Mucosa of stomach (tissue), 1 donor: ENCODE measurements around the gene CHST8.

Experiments used
- H3K27me3 ChIP-seq: one replicate; pipeline ENCODE4 v1.7.0; 2013; ENCODE audit warnings: mild to moderate bottlenecking, low read length; ENCODE audit not compliant: control insufficient read depth, insufficient read depth
- H3K36me3 ChIP-seq: one replicate; pipeline ENCODE4 v1.7.0; 2013; ENCODE audit warnings: low read length; ENCODE audit not compliant: control insufficient read depth, insufficient read depth
- H3K4me1 ChIP-seq: one replicate; pipeline ENCODE4 v1.7.0; 2013; ENCODE audit warnings: mild to moderate bottlenecking, low read length; ENCODE audit not compliant: control insufficient read depth, insufficient read depth
- H3K4me3 ChIP-seq: one replicate; pipeline ENCODE4 v1.7.0; 2013; ENCODE audit warnings: low read length
- H3K9ac ChIP-seq: one replicate; pipeline ENCODE4 v1.7.0; 2013; ENCODE audit warnings: mild to moderate bottlenecking, low read length, moderate library complexity
- H3K9me3 ChIP-seq: one replicate; pipeline ENCODE4 v1.7.0; 2013; ENCODE audit warnings: mild to moderate bottlenecking, low read length, moderate library complexity; ENCODE audit not compliant: control insufficient read depth
- donor health status: Pancreatic carcinoma.

CHST8 gene

DNA sequence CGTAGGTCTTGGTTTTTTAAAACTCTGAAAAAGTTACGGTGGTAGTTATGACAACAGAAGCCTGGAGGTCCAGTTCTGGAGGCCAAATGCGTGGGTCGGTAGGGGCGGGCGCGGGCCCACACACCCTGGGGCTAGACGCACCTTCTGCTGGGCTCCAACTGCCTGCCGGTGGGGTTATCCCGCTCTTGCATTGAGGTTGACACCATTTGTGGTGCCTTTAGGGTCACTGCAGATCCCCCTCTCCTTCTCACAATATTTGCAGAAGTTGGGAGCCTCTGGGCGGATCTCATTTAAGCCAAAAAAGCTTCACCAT is 81.6 kb downstream of the CHST8 start:
- no peaks in the 10 kb centered on the region for H3K27me3 ChIP-seq
- H3K9ac ChIP-seq, result no peak overlapping the region
- no peaks in the 10 kb centered on the region for H3K4me1 ChIP-seq
- no peaks in the 10 kb centered on the region for H3K9me3 ChIP-seq
- H3K4me3 ChIP-seq, result no peak overlapping the region
- no peaks in the 10 kb centered on the region for H3K36me3 ChIP-seq

DNA sequence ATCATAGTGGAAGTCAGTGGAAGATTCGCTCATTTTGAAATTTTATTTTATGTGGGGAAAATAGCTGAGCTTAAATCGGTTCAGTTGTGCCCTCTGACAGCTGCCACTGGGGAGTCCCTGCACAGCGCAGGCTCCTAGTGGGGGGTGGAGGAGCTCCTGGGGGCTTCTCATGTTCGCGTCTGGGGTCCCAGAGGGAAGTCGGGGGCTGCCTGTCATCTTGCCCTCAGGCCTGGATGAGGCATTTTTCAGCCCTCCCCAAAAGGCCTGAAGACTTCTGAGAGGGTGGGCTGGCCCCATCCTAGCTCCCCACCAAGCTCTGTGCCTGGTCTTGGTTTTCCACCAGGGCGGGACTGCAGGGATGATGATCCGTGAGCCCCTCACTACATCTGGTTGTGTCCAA is 82.1 kb downstream of the CHST8 start:
- Histone ChIP-seq H3K36me3 (no peaks in the 10 kb centered on the region), H3K4me3 (no peak overlapping the region), H3K27me3 (no peaks in the 10 kb centered on the region), H3K9me3 (no peaks in the 10 kb centered on the region), H3K4me1 (no peaks in the 10 kb centered on the region), H3K9ac (no peak overlapping the region)

DNA sequence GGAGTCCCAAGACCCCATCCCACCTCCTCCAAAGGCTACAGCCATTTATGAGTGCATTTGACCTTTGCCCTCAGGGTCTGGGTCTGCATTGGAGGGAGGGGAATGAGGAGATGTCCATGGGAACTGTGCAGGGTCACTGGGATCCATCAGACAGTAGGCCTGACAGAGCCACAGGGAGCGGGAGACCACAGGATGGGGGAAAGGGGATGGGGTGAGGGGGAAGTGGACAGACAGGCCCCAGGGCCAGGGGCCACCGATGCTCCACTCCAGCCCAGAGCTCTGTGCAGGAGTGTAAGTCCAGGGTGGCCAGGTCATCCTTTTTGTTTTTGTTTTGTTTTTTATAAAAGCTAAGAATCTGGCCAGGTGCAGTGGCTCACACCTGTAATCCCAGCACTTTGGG is 82.5 kb downstream of the CHST8 start:
- Histone ChIP-seq H3K9ac (no peak overlapping the region), H3K4me3 (no peak overlapping the region), H3K27me3 (no peaks in the 10 kb centered on the region), H3K4me1 (no peaks in the 10 kb centered on the region), H3K36me3 (no peaks in the 10 kb centered on the region), H3K9me3 (no peaks in the 10 kb centered on the region)

DNA sequence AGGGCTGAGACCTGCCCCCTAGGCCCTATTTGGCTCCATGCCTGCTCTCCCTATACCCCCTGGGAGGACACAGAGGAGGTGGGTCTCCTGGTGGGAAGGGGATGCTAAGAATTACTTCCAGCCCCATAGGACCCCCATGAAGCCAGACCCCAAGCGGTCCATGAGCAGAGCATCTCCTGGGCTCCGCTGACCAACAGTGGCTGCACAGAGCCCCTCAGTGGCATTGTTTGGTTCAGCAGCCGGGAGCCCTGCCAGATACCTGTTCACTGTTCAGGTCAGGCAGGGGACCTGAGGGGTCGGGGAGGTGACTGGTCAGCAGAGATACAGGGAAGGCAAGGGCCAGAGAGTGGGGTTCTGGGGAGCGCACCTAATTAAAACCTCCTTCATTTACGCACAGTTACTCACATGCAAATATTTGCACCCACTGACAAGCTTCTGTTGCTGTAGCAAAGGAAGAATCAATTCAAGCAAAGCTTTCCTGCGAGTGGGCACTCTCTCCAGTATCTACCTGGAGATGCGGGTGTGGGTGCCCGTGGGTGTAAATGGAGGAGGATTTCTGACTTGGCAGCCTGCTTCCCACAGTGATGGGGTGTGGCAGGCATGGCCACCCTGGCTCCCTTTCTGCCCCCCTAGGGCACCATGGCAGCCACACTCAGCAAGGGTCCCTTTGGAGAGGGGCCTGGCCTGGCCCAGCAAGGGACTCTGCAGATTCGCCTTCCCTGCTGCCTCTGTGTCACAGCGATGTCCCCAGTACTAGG is 83.5 kb downstream of the CHST8 start:
- H3K4me3 ChIP-seq, result no peak overlapping the region
- no peaks in the 10 kb centered on the region for H3K4me1 ChIP-seq
- H3K27me3 ChIP-seq, result no peaks in the 10 kb centered on the region
- H3K9ac ChIP-seq, result no peak overlapping the region
- no peaks in the 10 kb centered on the region for H3K36me3 ChIP-seq
- no peaks in the 10 kb centered on the region for H3K9me3 ChIP-seq

DNA sequence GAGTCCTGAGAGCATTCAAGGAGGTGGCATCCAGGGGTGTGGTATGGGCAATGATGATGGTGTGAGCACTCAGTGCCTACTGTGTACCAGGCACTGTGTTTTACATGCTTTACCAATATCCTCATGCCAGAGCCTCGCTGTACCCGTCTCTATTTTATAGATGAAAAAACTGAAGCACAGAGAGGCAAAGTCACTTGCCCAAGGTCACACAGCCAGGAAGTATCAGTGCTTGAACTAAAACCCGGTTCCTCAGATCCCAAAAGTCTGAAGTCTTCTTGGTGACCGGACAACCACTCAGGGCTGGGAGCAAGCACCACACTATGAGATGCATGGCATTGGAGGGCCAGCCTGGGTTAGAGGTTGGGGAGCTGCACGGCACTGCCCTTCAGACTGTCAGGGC is 84.1 kb downstream of the CHST8 start:
- Histone ChIP-seq H3K4me3 (no peak overlapping the region), H3K9me3 (no peaks in the 10 kb centered on the region), H3K36me3 (no peaks in the 10 kb centered on the region), H3K27me3 (no peaks in the 10 kb centered on the region), H3K4me1 (no peaks in the 10 kb centered on the region), H3K9ac (no peak overlapping the region)

DNA sequence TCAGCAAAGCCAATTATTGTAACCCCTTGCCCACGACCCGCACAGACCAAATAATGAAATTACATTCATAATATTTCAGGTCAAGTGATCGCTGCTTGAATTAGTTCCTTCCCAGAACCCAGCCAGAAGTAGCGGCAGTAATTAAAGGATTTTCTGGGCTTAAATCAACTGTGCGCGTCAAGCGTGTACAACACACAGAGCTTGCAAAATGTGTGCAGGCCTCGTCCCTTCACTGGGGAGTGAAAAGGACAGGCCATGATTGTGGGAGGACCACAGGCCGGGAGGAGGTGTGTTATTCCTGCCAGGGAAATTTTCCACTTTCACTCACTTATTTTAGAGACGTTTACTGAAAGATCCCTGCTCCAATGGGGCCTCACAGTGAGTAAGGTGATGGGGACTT is 84.9 kb downstream of the CHST8 start:
- no peaks in the 10 kb centered on the region for H3K36me3 ChIP-seq
- no peaks in the 10 kb centered on the region for H3K27me3 ChIP-seq
- H3K9ac ChIP-seq, result no peak overlapping the region
- H3K4me3 ChIP-seq, result no peak overlapping the region
- no peaks in the 10 kb centered on the region for H3K9me3 ChIP-seq
- no peaks in the 10 kb centered on the region for H3K4me1 ChIP-seq

DNA sequence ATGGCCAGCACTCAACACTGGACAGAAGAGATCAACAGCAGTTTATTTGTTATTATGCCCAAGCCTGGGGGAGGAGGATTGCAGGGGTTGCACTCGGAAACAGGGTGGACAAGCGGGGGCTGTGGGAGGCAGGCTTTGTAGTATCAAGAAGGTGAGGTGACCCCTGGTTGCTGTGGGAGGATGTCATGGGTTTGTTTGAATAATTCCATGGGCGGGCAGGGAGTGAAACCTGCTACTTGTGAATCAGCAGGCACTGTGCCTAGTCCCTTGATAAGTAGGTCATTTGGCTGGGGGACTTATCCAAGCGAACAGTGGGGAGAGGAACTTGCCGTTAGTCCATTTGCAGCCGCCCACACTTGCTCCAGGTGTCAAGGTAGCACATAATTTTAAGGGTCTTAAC is 90.5 kb downstream of the CHST8 start:
- Histone ChIP-seq H3K4me3 (no peak overlapping the region), H3K27me3 (no peaks in the 10 kb centered on the region), H3K9ac (no peak overlapping the region), H3K9me3 (no peaks in the 10 kb centered on the region), H3K4me1 (no peaks in the 10 kb centered on the region), H3K36me3 (no peaks in the 10 kb centered on the region)

DNA sequence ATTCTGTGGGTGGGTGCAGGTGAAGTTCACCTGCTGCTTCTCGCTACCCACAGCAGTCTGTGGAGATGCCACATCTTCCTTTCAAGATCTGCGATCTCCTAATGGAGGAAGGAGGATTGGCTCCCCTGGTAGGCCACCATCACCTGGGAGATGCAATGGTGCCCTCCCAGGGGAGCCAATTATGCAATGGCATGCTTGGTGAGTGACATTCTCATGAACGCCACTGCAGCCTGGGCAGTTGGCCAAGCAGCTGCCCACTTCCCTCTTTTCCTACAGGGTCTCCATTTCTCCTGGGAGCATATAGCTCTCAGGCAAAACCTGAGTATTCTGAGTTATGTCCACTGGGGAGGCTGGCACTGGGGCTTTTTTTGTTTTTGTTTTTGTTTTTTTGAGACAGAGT is 91.4 kb downstream of the CHST8 start:
- Histone ChIP-seq H3K9ac (no peak overlapping the region), H3K9me3 (no peaks in the 10 kb centered on the region), H3K4me1 (no peaks in the 10 kb centered on the region), H3K27me3 (no peaks in the 10 kb centered on the region), H3K36me3 (no peaks in the 10 kb centered on the region), H3K4me3 (no peak overlapping the region)

DNA sequence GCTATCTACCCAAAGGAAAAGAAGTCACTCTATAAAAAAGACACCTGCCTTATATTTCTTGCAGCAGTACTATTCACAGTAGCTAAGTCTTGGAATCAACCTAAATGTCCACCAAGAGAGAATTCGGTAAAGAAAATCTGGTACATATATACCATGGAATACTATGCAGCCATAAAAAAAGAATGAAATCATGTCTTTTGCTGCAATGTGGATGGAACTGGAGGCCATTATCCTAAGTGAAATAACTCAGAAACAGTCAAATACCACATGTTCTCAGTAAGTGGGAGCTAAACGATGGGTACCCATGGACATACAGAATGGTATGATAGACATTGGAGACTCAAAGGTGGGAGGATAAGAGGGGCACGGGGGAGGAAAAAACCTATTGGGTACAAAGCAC is 92.4 kb downstream of the CHST8 start:
- H3K36me3 ChIP-seq, result no peaks in the 10 kb centered on the region
- no peaks in the 10 kb centered on the region for H3K4me1 ChIP-seq
- H3K4me3 ChIP-seq, result no peak overlapping the region
- no peaks in the 10 kb centered on the region for H3K27me3 ChIP-seq
- H3K9me3 ChIP-seq, result no peaks in the 10 kb centered on the region
- H3K9ac ChIP-seq, result no peak overlapping the region

DNA sequence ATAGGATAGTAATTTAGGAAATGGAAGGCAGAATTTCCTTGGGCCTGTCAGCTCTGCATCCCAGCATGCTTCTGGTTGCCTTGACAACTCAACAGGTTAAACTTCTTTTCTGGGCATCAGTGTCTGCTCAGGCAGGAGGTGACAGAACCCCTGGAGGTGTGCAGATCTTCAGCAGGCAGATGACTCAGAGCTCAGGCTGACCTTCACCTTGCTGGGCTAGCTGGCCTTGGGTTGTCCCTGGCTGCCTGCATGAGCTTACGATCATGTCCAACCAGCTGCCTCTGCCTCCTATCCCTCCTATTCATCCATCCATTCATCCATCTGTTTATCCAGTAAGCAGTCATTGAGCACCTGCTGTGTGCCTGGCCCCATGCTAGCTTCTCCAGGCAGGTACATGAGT is 93.7 kb downstream of the CHST8 start:
- H3K36me3 ChIP-seq, result no peaks in the 10 kb centered on the region
- H3K9ac ChIP-seq, result no peak overlapping the region
- H3K9me3 ChIP-seq, result no peaks in the 10 kb centered on the region
- no peak overlapping the region for H3K4me3 ChIP-seq
- no peaks in the 10 kb centered on the region for H3K27me3 ChIP-seq
- no peaks in the 10 kb centered on the region for H3K4me1 ChIP-seq

DNA sequence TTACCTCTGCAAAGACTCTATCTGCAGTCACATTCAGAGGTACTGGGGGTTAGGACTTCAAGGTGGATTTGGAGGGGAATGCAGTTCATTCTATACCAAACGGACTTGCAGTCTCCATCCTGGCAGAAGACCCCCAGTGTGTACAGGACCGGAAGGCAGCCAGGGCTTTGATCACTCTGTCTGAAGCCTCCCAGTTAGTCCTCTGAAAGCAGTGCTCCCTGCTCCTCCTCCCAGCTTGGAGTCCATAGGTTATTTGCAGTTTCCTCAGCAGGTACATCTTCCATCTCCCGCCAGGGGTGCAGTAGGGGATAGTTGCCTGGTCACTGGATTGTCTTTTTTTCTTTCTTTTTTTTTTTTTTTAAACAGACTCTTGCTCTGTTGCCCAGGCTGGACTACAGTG is 96.1 kb downstream of the CHST8 start:
- no peaks in the 10 kb centered on the region for H3K36me3 ChIP-seq
- no peak overlapping the region for H3K9ac ChIP-seq
- no peaks in the 10 kb centered on the region for H3K9me3 ChIP-seq
- H3K27me3 ChIP-seq, result no peaks in the 10 kb centered on the region
- no peak overlapping the region for H3K4me3 ChIP-seq
- H3K4me1 ChIP-seq, result no peaks in the 10 kb centered on the region

DNA sequence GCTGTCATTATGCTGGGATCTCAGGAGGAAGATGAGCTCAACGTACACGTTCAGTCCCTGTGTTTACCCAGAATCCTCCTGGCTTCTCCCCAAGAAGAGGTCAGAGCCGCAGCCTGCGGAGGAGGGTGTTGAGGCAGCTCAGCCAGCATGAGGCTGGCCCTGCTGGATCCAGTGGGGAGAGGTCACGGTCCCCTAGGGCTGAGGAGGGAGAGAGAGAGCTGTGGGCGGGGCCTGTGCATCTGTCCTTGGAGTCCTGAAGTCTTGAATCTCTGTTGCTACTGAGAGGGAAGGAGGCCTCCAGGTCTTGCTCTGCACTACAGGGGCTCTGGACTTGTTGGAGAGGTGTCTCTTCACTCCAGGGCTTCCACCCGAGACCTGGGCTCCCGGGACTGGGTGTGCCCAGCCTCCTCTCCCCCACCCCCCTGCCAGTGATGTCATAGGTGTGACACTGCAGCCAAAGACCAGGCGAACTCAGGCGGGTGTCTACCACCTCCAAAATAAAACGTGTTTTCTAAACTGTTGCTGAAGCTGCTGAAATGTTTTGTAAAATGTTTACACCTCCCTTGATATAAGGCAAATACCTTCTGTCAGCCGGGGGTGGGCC is 97.0 kb downstream of the CHST8 start:
- Histone ChIP-seq H3K4me3 (no peak overlapping the region), H3K36me3 (no peaks in the 10 kb centered on the region), H3K4me1 (no peaks in the 10 kb centered on the region), H3K9me3 (no peaks in the 10 kb centered on the region), H3K9ac (no peak overlapping the region), H3K27me3 (no peaks in the 10 kb centered on the region)
